ENCODE data around the gene CBX7.

CBX7 gene

GRCh38 chr22:39146256-39147101 is 6.0 kb downstream of the CBX7 start:
- peak overlapping the region; percentile 13 for H3K27ac ChIP-seq (replicated peaks; ENCODE audit: low read length)
- no peak overlapping the region for H2BK120ac ChIP-seq (ENCODE audit: low read depth, low read length)
- H4K8ac ChIP-seq (ENCODE audit: low read depth, low read length), result no peak overlapping the region
- no peaks in the 10 kb centered on the region for H3K9me3 ChIP-seq (replicated peaks in 1 of 2; ENCODE audit: control insufficient read depth in 2 of 2, insufficient read depth in 1 of 2, low read depth in 1 of 2, low read length in 2 of 2)
- H4K91ac ChIP-seq (ENCODE audit: low read depth, low read length, poor library complexity), result no peak overlapping the region
- H2BK5ac ChIP-seq (ENCODE audit: low read length), result no peak overlapping the region
- no peak overlapping the region for H3K14ac ChIP-seq (ENCODE audit: low read length)
- H2BK15ac ChIP-seq (ENCODE audit: low read length), result no peak overlapping the region
- H2AFZ ChIP-seq (ENCODE audit: low read length), result peak overlapping the region; percentile 100
- H3K4ac ChIP-seq (ENCODE audit: low read length), result no peak overlapping the region
- H2AK5ac ChIP-seq (ENCODE audit: low read depth, low read length), result no peak overlapping the region
- no peaks in the 10 kb centered on the region for H3K36me3 ChIP-seq (replicated peaks in 1 of 2; ENCODE audit: control insufficient read depth in 2 of 2, insufficient read depth in 2 of 2, low read length in 2 of 2)
- H3K4me1 ChIP-seq (ENCODE audit: control insufficient read depth in 2 of 2, insufficient read depth in 1 of 2, low read depth in 1 of 2, low read length in 2 of 2), result peaks cover 12 to 18% of the 10 kb centered on the region in 2 donors
- peaks cover 0 to 16% (median 13%) of the 10 kb centered on the region in 3 experiments for H3K27me3 ChIP-seq (ENCODE audit: control insufficient read depth in 3 of 3, insufficient read depth in 3 of 3, low read depth in 1 of 3, low read length in 3 of 3)
- H2BK12ac ChIP-seq (ENCODE audit: low read length), result no peak overlapping the region
- H3K23ac ChIP-seq (ENCODE audit: low read depth, low read length, poor library complexity), result no peak overlapping the region
- DNase-seq (ENCODE audit: low spot score), result no peak
- H3K4me3 ChIP-seq (ENCODE audit: low read length in 2 of 2), result peak overlapping the region; percentile 46 to 74
- no peak overlapping the region for H3K18ac ChIP-seq (ENCODE audit: low read length)
- H3K79me1 ChIP-seq (ENCODE audit: low read depth, low read length), result peaks cover 1% of the 10 kb centered on the region
- no peak overlapping the region for H3K4me2 ChIP-seq (ENCODE audit: insufficient read depth, low read length, poor library complexity, severe bottlenecking)
- WGBS, 2 donors (ENCODE audit: extremely low coverage in 2 of 2, insufficient read length in 2 of 2, insufficient replicate concordance in 1 of 2), result no CpG with 5 or more reads among the region's 6 CpGs
- H3K9ac ChIP-seq (ENCODE audit: low read depth, low read length, poor library complexity), result no peak overlapping the region

DNA sequence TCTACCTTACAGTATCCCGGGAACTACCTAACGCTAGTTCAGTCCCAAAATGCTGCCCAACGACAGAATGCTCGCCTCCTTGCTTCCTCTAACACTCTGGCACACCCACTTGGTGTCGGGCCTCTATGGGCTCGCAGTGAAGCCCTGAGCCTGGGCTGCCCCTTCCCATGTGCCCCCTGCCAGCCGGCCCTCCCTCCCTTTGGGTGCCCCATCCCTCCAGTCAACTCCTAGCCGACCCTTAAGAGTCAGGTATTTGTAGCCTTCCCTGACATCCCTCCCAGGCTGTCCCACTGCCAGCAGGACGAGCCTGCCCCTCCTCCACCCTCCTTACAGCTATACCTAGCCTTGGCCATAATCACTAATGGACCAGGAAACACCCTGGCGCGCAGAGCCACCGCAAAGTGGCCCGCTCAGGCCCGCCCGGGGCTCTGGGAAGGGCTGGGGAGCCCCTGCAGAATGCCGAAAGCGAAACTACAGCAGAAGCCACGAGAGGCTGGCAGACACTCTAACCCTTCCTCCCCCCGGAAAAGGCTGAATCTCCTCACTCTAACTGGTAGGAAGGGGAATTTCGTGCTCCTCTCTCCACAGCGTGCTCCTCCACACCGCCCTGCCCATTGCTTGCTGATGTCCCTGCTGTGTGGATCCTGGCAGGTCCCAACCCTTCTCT is 8.2 kb downstream of the CBX7 start:
- peak overlapping the region; percentile 11 for H3K23ac ChIP-seq (ENCODE audit: low read depth, low read length, poor library complexity)
- no CpG with 5 or more reads among the region's 22 CpGs for WGBS, 2 donors (ENCODE audit: extremely low coverage in 2 of 2, insufficient read length in 2 of 2, insufficient replicate concordance in 1 of 2)
- H2BK120ac ChIP-seq (ENCODE audit: low read depth, low read length), result no peak overlapping the region
- no peak overlapping the region for H3K4ac ChIP-seq (ENCODE audit: low read length)
- peak overlapping the region; percentile 99 for H3K18ac ChIP-seq (ENCODE audit: low read length)
- H4K8ac ChIP-seq (ENCODE audit: low read depth, low read length), result peak overlapping the region; percentile 54
- H3K9ac ChIP-seq (ENCODE audit: low read depth, low read length, poor library complexity), result peak overlapping the region; percentile 96
- H3K14ac ChIP-seq (ENCODE audit: low read length), result peak overlapping the region; percentile 47
- DNase-seq (ENCODE audit: low spot score), result no peak
- H2AK5ac ChIP-seq (ENCODE audit: low read depth, low read length), result peak overlapping the region; percentile 53
- no peak overlapping the region for H4K91ac ChIP-seq (ENCODE audit: low read depth, low read length, poor library complexity)
- no peak overlapping the region for H3K27ac ChIP-seq (replicated peaks; ENCODE audit: low read length)
- H2AFZ ChIP-seq (ENCODE audit: low read length), result peak overlapping the region; percentile 100
- peak overlapping the region; percentile 86 to 96 for H3K4me3 ChIP-seq (ENCODE audit: low read length in 2 of 2)
- H3K79me1 ChIP-seq (ENCODE audit: low read depth, low read length), result peaks cover 3% of the 10 kb centered on the region
- peaks cover 0 to 16% (median 11%) of the 10 kb centered on the region in 3 experiments for H3K27me3 ChIP-seq (ENCODE audit: control insufficient read depth in 3 of 3, insufficient read depth in 3 of 3, low read depth in 1 of 3, low read length in 3 of 3)
- H2BK12ac ChIP-seq (ENCODE audit: low read length), result peak overlapping the region; percentile 64
- H3K9me3 ChIP-seq (replicated peaks in 1 of 2; ENCODE audit: control insufficient read depth in 2 of 2, insufficient read depth in 1 of 2, low read depth in 1 of 2, low read length in 2 of 2), result no peaks in the 10 kb centered on the region
- H3K4me2 ChIP-seq (ENCODE audit: insufficient read depth, low read length, poor library complexity, severe bottlenecking), result peak overlapping the region; percentile 82
- no peaks in the 10 kb centered on the region for H3K36me3 ChIP-seq (replicated peaks in 1 of 2; ENCODE audit: control insufficient read depth in 2 of 2, insufficient read depth in 2 of 2, low read length in 2 of 2)
- H2BK15ac ChIP-seq (ENCODE audit: low read length), result peak overlapping the region; percentile 53
- peak overlapping the region; percentile 95 for H2BK5ac ChIP-seq (ENCODE audit: low read length)
- peaks cover 12 to 16% of the 10 kb centered on the region in 2 donors for H3K4me1 ChIP-seq (ENCODE audit: control insufficient read depth in 2 of 2, insufficient read depth in 1 of 2, low read depth in 1 of 2, low read length in 2 of 2)

DNA sequence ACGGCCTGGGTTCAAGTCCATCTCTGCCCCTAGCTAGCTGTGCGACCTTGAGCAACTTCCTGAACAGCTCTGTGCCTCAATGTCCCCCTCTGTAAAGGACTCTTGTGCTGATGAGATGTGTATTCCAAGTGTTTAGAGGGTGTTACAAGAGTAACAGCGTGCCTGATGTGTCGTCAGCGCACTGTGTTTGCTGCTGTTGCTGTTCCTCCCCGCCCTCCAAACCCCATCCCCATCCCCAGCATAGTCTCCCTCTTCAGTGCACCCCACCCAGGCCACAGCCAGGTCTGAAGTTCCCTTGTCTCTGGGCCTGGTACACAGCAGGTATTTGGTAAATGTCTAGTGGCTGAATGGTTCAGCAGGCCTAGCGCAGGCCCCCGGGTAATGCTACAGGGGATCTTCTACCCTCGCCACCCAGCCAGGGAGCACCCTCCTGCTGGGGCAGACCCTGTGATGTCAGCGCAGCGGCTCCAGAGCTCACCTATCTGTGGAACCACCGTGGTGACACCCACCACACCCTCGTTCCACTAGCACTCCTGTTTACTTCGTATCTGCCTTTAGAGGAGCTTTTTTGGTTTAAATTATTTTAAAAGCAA is 10.3 kb downstream of the CBX7 start:
- H3K23ac ChIP-seq (ENCODE audit: low read depth, low read length, poor library complexity), result no peak overlapping the region
- peak overlapping the region; percentile 2 for H2AK5ac ChIP-seq (ENCODE audit: low read depth, low read length)
- no peak overlapping the region for H2AFZ ChIP-seq (ENCODE audit: low read length)
- no peak overlapping the region for H3K4me2 ChIP-seq (ENCODE audit: insufficient read depth, low read length, poor library complexity, severe bottlenecking)
- no peaks in the 10 kb centered on the region for H3K36me3 ChIP-seq (replicated peaks in 1 of 2; ENCODE audit: control insufficient read depth in 2 of 2, insufficient read depth in 2 of 2, low read length in 2 of 2)
- no peak overlapping the region for H2BK12ac ChIP-seq (ENCODE audit: low read length)
- no peak overlapping the region for H2BK15ac ChIP-seq (ENCODE audit: low read length)
- H3K9ac ChIP-seq (ENCODE audit: low read depth, low read length, poor library complexity), result peak overlapping the region; percentile 57
- WGBS, 2 donors (ENCODE audit: extremely low coverage in 2 of 2, insufficient read length in 2 of 2, insufficient replicate concordance in 1 of 2), result no CpG with 5 or more reads among the region's 14 CpGs
- H3K79me1 ChIP-seq (ENCODE audit: low read depth, low read length), result peaks cover 1% of the 10 kb centered on the region
- no peak overlapping the region for H2BK120ac ChIP-seq (ENCODE audit: low read depth, low read length)
- no peak overlapping the region for H2BK5ac ChIP-seq (ENCODE audit: low read length)
- H3K27ac ChIP-seq (replicated peaks; ENCODE audit: low read length), result no peak overlapping the region
- H4K8ac ChIP-seq (ENCODE audit: low read depth, low read length), result no peak overlapping the region
- H3K18ac ChIP-seq (ENCODE audit: low read length), result no peak overlapping the region
- peaks cover 11 to 16% of the 10 kb centered on the region in 2 donors for H3K4me1 ChIP-seq (ENCODE audit: control insufficient read depth in 2 of 2, insufficient read depth in 1 of 2, low read depth in 1 of 2, low read length in 2 of 2)
- H3K4me3 ChIP-seq (ENCODE audit: low read length in 2 of 2), result no peak overlapping the region
- H3K4ac ChIP-seq (ENCODE audit: low read length), result no peak overlapping the region
- H4K91ac ChIP-seq (ENCODE audit: low read depth, low read length, poor library complexity), result no peak overlapping the region
- no peak for DNase-seq (ENCODE audit: low spot score)
- no peaks in the 10 kb centered on the region for H3K9me3 ChIP-seq (replicated peaks in 1 of 2; ENCODE audit: control insufficient read depth in 2 of 2, insufficient read depth in 1 of 2, low read depth in 1 of 2, low read length in 2 of 2)
- peaks cover 0 to 16% (median 11%) of the 10 kb centered on the region in 3 experiments for H3K27me3 ChIP-seq (ENCODE audit: control insufficient read depth in 3 of 3, insufficient read depth in 3 of 3, low read depth in 1 of 3, low read length in 3 of 3)
- H3K14ac ChIP-seq (ENCODE audit: low read length), result no peak overlapping the region

GRCh38 chr22:39139933-39140332 is 12.5 kb downstream of the CBX7 start:
- Histone ChIP-seq H3K4me1 (ENCODE audit: control insufficient read depth in 2 of 2, insufficient read depth in 1 of 2, low read depth in 1 of 2, low read length in 2 of 2) (peaks cover 10 to 16% of the 10 kb centered on the region in 2 donors), H2BK5ac (ENCODE audit: low read length) (no peak overlapping the region), H3K4me2 (ENCODE audit: insufficient read depth, low read length, poor library complexity, severe bottlenecking) (no peak overlapping the region), H3K18ac (ENCODE audit: low read length) (no peak overlapping the region), H3K4me3 (ENCODE audit: low read length in 2 of 2) (no peak overlapping the region), H2BK120ac (ENCODE audit: low read depth, low read length) (no peak overlapping the region), H3K36me3 (replicated peaks in 1 of 2; ENCODE audit: control insufficient read depth in 2 of 2, insufficient read depth in 2 of 2, low read length in 2 of 2) (no peaks in the 10 kb centered on the region), H4K8ac (ENCODE audit: low read depth, low read length) (no peak overlapping the region), H2BK15ac (ENCODE audit: low read length) (no peak overlapping the region), H3K4ac (ENCODE audit: low read length) (no peak overlapping the region), H3K9ac (ENCODE audit: low read depth, low read length, poor library complexity) (no peak overlapping the region), H2AFZ (ENCODE audit: low read length) (no peak overlapping the region), H4K91ac (ENCODE audit: low read depth, low read length, poor library complexity) (no peak overlapping the region), H3K23ac (ENCODE audit: low read depth, low read length, poor library complexity) (no peak overlapping the region), H3K14ac (ENCODE audit: low read length) (no peak overlapping the region), H2AK5ac (ENCODE audit: low read depth, low read length) (no peak overlapping the region), H3K79me1 (ENCODE audit: low read depth, low read length) (peaks cover 1% of the 10 kb centered on the region), H3K9me3 (replicated peaks in 1 of 2; ENCODE audit: control insufficient read depth in 2 of 2, insufficient read depth in 1 of 2, low read depth in 1 of 2, low read length in 2 of 2) (no peaks in the 10 kb centered on the region), H3K27ac (replicated peaks; ENCODE audit: low read length) (no peak overlapping the region), H3K27me3 (ENCODE audit: control insufficient read depth in 3 of 3, insufficient read depth in 3 of 3, low read depth in 1 of 3, low read length in 3 of 3) (peaks cover 0 to 18% (median 11%) of the 10 kb centered on the region in 3 experiments), H2BK12ac (ENCODE audit: low read length) (no peak overlapping the region)
- no peak for DNase-seq (ENCODE audit: low spot score)
- WGBS, 2 donors (ENCODE audit: extremely low coverage in 2 of 2, insufficient read length in 2 of 2, insufficient replicate concordance in 1 of 2), result no CpG with 5 or more reads among the region's 7 CpGs
